HG03060 (cell line): Measurements from ENCODE around the gene BTN3A1.
"Not testable (repeated sequence)": the region's sequence is repeated elsewhere in the genome, so short reads cannot be mapped to it uniquely, and the experiment has no call there.

Source experiments
- ATAC-seq: cut with Tn5 transposase; IDR thresholded peaks from one replicate; pipeline ENCODE4 v1.9.1; 2021; ENCODE audit warnings: low read depth, moderate number of reproducible peaks; ENCODE audit not compliant: unreplicated experiment

Gene BTN3A1

DNA sequence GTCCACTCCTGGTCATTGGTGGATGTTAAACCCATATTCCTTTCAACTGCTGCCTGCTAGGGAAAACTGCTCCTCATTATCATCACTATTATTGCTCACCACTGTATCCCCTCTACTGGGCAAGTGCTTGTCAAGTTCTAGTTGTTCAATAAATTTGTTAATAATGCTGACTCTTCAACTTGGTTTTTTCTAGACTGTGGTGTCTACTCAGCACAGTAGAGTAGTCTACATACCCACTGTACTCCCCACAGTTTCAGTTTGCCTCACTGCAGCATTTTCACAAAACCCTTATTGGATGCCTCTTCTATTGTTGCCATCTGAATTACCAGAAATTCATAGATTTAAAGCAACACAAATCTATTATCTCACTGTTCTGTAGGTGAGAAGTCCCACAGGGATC, 23.9 kb upstream of the BTN3A1 start:
- not testable (repeated sequence) for ATAC-seq

DNA sequence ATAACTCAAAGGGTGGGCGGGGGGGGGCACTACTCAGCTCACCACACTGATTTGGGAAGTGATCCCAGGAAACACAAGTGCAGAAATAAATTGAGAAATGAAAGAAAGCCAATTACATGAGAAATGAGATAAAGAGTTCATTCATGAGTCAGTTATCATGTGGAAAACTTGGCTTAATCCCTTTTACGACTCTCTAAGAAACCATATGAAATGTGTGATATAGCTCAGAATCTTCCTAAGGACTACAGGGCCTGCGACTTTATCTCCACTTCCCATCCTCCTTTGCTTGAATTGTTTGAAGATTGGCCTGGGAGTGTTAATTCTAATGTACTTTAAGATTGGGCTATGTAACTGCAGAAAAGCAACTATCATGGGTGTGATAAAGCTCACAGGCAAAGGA, 22.8 kb upstream of the BTN3A1 start:
- ATAC-seq: no peak

DNA sequence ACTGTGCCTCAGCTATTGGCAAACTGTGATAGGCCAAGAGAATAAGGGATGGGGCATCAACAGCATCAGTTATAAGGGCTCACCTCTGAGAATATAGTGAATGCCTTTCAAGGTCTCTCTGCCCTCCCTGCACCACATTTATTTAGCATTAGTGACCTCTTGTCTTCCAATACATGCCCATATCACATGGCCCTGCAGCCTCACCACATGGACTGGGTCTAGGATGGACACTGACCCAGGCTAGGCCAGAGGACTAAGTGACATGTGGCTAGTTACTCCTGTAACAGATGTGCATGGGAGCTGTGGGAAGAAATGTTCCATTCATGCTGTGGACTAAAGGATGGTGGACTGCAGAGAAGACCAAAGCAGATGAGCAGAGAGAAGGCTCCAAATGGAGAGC, 22.3 kb upstream of the BTN3A1 start:
- ATAC-seq: no peak

DNA sequence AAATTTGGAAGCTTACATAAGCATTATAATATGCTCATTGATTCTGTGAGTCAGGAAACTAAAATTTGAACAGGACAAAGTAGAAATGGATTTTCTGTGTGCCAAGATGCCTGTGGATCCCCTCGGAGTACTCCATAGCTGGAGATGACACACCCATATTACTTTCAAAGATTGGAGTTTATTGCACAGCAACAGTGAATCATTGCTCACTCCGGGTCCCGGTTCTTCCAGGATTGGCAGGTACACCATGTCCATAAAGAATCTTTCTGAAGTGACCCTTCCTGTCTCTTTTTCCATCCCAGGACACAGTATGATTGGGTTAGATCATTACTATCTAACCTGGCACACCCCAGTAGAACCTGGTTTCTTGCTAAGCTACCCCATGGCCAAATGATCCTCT, 21.8 kb upstream of the BTN3A1 start:
- ATAC-seq: no peak

DNA sequence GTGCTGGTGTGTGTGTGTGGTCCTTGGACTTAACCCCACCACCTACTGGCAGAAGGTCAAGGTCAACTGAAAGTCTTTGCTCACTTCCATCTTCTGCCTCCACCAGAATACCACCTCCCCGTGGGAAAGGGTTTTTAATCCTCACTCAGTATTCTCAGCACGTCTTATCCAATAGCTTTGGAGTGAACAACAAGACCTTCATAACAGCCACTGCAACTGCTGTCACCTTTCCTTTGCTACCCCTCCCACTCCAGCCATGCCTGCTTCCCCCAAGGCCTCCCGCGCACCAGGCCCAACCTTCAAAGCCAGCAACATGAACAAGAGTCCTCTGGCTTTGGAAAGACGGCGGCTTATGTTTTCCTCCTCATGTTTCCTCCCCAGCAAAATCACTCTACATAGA, 20.0 kb upstream of the BTN3A1 start:
- no peak for ATAC-seq

DNA sequence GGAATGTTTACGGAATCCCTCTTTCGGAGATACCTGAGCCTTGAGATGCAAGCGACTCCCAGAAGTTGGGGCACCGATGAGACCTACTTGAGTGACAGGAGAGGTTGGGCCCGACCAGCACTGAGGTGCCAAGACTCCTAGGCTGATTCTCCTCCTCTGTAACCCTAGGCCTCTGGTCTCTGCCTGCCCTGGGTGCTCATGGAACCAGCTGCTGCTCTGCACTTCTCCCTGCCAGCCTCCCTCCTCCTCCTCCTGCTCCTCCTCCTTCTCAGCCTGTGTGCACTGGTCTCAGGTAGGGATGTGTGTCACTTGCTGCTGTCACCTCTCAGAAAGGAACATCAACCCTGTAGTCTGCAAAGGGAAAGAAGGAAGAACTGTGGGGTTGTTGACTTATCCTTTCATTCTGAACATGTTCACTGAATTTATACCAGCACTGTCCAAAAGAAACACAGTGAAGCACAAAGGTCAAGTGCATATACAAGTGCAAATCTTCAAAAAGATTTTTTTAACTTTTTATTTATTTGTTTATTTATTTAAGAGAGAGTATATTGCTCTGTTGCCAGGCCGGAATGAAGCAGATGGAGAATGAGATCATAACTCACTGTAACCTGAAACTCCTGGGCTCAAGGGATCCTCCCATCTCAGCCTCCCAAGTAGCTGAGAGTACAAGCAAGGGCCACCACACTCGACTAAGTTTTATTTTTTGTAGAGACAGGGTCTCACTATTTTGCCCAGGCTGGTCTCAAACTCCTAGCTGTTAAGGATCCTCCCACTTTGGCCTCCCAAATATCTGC, 18.3 kb upstream of the BTN3A1 start:
- ATAC-seq: no peak

DNA sequence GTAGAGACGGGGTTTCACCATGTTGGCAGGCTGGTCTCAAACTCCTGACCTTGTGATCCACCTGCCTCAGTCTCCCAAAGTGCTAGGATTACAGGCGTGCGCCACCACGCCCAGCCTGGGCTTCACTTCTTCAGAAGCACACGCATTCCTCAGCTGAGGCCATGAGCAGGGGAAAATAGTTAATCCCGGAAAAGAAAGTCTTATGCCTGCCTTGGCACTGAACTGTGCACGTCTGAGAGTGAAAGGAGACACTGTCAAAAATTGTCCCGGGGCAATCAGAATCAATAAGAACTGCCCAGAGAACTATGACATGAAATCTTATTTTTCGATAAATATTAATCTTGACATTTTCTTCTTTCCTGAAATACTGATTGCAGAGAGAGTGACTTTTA, 16.3 kb upstream of the BTN3A1 start:
- no peak for ATAC-seq

DNA sequence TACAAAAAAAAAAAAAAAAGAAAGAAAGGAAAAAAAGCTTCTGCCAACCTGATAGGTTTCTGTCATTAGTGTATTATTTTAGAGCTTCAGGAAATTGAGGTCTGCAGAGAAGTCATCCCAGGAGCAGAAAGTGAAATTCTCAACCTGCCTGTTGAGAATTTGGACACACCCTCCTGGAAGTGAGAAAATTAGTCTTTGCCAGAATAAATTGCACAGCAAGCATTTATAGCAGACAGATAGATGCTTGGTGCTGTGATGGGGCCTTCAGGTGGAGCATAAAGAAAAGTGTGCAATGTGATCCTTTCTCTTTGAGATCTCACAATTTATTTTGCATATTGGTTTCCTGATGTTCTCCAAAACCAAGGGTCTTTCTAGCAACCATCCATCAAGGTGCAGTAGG, 14.5 kb upstream of the BTN3A1 start:
- ATAC-seq: no peak

DNA sequence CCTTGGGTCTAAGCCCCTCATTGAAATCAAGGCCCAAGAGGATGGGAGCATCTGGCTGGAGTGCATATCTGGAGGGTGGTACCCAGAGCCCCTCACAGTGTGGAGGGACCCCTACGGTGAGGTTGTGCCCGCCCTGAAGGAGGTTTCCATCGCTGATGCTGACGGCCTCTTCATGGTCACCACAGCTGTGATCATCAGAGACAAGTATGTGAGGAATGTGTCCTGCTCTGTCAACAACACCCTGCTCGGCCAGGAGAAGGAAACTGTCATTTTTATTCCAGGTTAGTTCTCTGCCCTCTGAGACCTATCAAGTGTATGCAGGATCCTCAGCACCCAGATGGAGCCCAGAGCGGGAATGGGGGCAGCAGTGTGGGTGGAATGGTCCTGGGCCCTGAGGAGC, 14.1 kb upstream of the BTN3A1 start:
- no peak for ATAC-seq

DNA sequence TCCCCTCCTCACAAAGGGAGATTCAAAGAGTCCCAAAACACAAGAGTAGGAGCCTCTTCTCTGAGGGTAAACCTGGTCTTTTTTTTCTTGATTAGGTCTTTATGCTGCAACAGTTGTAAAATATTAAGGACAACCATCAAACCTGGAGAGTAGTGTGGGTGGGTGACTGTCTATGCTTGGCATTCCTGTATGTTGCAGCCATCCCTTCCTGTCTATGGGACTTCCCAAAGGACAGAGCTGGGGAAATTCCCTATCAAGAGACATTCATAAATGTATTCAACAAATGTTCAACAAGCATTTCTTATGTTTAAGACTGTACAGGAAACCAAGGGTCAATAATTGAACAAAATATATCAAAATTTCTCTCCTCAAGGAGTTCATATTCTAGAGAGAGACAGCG, 13.6 kb upstream of the BTN3A1 start:
- no peak for ATAC-seq

DNA sequence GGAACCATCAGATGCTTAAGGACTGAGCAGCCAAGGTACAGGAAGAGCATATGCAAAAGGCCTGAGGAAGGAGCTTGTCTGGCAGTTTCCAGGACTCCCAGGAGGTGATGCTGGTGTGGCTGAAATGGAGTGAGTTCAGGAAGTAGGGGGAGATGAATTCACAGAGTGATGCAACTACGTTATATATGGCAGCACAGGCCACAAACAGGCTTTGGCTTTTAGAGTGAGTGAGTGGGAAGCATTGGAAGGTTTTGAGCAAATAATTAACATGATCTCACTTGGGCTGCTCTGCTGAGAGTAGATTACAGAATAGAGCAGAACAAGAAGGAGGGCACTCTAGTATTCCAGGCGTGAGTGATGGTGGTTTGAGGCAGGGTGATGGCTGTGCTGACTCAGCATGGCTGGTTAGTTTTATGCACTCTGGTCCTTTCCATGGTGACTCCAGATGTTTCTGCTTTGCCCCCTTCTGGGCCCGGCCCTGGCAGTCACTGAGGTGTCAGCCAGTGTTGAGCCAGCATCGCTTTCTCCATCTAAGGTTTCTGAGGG, 12.7 kb upstream of the BTN3A1 start:
- ATAC-seq: no peak

DNA sequence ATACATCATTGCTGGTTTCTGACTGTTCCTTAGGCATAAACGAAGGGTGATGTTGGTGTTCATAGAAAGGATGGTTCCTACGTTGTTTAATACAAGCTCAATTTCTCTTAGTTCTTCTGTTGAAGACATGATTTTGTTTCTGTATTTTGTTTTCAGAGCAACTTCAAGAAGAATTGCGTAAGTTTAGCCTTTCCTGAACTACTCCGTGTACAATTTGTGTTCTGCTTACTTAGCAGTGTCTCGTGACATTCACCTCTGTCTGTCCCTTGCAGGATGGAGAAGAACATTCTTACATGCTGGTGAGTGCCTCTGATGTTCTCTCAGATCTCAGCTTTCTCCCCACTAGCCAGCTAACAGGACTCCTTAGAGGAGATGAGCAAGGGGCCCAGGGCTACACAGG, 11.5 kb upstream of the BTN3A1 start:
- no peak for ATAC-seq

DNA sequence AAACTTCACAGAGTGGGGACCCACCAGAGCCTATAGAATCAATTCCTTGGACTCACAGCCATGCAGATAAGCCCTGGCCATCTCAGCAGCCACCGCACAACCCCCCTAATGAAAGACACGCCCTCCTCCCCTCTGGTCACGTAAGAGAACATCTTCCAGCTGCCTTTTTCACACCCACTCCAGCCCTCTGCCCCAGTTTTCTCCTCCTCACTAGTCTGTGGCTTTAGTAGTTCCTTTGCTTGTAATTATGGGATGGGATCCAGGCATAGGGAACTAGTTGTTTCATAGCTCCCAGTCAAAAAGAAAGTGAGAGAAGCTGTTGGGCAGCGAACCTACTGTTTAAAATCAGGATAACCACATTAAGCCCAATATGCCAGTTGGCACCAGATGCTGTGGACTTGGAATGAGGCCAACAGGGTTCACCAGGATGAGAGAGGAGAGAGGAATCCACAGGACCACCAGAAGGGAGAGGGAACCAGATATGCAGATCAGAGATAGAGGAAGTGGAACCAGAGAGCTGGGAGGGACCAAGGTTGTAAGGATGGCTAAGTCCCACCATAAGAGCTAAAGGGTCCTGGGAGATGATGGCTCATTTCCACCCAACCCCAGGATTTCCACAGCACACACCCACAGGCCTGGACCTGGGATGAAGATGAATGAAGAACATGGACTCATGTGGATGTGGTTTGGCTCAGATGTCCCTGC, 9.0 kb upstream of the BTN3A1 start:
- no peak for ATAC-seq

DNA sequence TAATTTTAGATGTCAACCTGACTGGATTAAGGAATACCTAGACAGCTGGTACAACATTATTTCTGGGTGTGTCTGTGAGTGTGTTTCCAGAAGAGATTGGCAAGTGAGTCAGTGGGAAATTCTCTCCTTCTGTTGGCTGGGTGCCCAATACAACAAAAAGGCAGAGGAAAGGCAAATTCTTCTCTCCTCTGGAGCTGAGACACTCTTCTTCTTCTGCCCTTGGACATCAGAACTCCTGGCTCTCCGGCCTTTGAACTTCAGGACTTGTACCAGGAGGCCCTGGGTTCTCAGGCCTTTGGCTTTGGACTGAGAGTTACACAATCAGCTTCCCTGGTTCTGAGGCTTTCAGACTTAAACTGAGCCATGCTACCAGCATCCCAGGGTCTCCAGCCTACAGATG, 7.8 kb upstream of the BTN3A1 start:
- no peak for ATAC-seq

DNA sequence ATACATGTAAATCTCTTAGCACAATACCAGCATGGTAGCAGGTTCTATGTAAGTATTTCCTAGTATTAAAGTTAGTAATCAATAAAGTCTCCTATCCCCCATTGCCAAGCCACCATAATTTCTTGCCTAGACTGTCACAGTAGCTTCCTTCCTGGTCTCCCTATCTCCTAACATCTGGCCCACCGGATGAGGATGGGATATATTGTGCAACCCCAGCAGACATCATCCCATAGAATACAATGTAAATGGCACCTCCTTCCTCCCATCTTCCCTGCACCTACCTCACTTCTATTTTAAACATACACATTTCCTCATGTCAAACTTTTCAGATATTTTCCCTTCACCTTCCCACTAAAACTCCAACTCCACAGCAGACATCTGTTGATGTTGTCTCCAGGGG, 3.5 kb upstream of the BTN3A1 start:
- no peak for ATAC-seq

DNA sequence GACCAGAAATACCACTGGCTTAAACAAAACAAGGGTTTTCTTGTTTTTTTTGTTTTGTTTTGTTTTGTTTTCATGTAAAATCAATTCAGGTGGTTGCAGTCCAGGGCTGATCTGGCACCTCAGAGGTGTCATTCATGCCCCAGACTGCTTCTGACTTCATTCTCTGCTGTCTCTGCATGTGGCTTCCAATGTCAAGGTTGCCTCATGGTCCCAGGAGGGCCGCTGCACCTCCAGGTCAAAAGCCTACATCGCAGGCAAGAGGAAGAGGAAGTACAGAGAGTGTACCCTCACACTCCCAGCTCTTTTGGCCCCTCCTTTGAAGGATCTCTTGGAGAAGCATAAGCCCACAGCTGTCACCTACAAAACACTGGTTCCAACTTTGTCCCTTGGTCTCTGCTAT, 1.4 kb upstream of the BTN3A1 start:
- ATAC-seq: no peak

DNA sequence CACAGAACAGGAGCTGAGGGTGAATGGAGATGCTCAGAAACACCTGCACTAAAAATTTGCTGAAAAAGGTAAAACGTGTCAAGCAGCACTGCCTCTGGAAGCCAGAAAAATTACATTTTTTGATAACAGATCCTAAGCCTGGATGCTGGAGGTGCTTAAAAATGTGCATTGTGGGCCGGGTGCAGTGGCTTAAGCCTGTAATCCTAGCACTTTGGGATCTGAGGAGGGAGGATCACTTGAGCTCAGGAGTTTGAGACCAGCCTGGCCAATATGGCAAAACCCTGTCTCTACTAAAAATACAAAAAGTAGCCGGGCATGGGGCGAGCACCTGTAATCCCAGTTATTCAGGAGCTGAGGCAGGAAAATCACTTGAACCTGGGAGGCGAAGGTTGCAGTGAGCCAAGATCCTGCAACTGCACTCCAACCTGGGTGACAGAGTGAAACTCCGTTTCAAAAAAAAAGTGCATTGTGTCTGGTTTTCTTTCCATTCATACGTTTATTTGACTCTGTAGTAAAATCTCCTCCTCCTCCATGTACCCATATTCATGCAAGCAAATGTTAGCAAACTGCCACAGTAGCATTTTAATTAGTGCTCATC, 587 bp upstream of the BTN3A1 start:
- ATAC-seq: no peak

DNA sequence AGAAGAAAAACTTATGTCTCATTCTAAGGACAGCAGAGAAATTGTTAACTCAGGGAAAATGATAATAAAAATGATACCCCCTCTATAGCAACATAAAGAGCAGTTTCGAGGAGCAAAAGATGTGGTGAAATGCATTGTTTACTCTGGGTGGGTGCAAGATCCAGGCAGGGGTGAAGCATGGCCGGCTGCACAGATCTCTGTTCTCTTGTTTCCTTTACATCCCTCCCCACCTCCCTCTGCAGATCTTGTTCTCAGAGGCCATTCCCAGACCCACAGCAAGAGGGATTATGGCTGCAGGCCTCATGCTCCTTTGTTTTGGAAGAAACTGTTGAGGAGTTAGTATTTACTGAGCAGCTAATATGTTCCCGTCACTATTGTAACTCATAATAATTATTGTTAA, 1.8 kb downstream of the BTN3A1 start:
- no peak for ATAC-seq

DNA sequence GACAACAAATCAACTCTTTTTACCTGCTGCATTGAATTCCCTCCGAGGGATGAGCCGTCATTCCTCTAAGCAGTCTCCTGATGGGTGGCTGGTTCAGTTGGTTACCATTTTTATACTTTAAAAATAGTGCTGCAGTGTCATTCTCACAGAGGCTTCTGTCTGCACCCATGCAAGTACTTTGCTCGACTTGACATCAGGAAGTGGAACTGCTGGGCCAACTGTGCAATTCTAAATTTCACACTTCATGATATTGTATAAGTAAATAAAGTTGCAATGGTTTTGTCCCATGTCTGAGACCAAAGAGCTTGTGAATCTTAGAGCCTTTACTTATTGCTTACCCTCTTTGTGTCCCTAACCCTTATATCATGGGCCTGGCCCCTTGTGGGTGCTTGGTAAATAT, 2.5 kb downstream of the BTN3A1 start:
- no peak for ATAC-seq

DNA sequence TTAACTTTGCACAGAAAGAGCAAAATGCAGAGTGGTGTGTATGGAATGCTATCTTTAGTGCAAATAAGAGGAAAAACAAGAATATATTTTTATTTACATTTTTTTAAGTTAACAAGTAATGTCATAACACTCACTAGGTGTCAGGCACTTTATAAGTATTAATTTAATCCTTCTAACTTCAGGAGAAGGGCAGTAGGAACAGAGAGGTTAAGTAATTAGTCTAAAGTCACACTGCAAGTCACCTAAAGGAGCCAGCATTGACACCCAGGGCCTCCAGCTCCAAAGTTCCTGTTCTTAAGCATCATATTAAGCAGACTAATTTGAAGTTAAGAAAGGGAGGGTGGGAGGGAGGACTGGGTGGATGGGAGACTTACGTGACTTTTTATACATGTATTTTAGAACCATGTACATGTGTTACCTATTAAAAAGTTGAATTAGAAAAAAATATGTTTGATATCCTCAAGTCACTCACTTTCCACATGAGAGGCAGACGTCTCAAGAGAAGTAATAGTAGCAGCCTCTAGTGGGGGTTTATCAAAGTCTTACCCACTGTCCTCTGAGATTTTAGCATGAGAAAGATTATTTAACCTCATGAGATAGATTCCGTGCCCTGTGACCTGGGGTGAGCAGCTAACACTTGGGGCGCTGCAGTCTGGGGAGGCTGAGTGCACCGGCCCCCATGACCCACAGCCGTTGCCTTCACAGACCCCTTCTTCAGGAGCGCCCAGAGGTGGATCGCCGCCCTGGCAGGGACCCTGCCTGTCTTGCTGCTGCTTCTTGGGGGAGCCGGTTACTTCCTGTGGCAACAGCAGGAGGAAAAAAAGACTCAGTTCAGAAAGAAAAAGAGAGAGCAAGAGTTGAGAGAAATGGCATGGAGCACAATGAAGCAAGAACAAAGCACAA, 7.0 kb downstream of the BTN3A1 start:
- no peak for ATAC-seq

DNA sequence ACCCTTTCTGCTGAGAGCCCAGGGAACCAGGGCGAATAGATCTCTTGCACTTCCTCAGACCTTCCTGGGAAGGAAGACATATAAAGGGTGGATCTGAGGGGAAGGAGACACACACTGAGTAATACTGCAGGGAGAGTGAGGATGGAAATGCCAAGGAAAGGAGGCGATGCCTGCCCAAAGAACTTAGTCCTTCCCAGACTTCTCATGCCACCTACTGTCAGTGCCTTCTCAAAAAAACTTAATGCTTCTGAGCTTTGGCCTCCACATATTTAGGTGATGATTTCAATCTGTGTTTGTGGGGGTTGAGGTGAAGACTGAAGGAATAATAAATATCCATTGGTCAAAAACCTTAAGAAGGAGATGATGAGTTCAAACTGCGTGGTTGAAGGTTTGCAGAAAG, 9.7 kb downstream of the BTN3A1 start:
- no peak for ATAC-seq
